ENCODE measurements around the gene ARHGAP24. TPM values are rescaled to one million over a fixed set of nuclear protein-coding genes. Genes with fewer than 3 reads are reported as not detected.
"Not testable (repeated sequence)": the region's sequence is repeated elsewhere in the genome, so short reads cannot be mapped to it uniquely, and the experiment has no call there.

Gene ARHGAP24
- total RNA-seq, 2 experiments from 2014 or later: not detected

GRCh38 chr4:86015412-86016350 is 540.7 kb downstream of the ARHGAP24 start:
- ChIA-PET POLR2A (no interaction called here), CTCF (no interaction called here)
- no peaks in the 10 kb centered on the region for H3K9me3 Mint-ChIP-seq (ENCODE audit: low read depth)
- no peaks in the 10 kb centered on the region for H3K4me1 Mint-ChIP-seq
- no peak for ATAC-seq
- intact Hi-C loops (cut with DNase I, micrococcal nuclease): no loop called here
- H3K4me3 Mint-ChIP-seq: no peak overlapping the region
- H3K27ac Mint-ChIP-seq: no peak overlapping the region
- no peaks in the 10 kb centered on the region for H3K27me3 Mint-ChIP-seq
- H3K36me3 Mint-ChIP-seq (ENCODE audit: low read depth): no peaks in the 10 kb centered on the region
- no peak for DNase-seq

GRCh38 chr4:86019362-86019761 is 544.4 kb downstream of the ARHGAP24 start:
- ChIA-PET CTCF (no interaction called here), POLR2A (no interaction called here)
- ATAC-seq: no peak
- Mint-ChIP-seq H3K9me3 (ENCODE audit: low read depth) (no peaks in the 10 kb centered on the region), H3K36me3 (ENCODE audit: low read depth) (no peaks in the 10 kb centered on the region), H3K4me1 (no peaks in the 10 kb centered on the region), H3K27me3 (no peaks in the 10 kb centered on the region), H3K27ac (no peak overlapping the region), H3K4me3 (no peak overlapping the region)
- no peak for DNase-seq
- intact Hi-C loops (cut with DNase I, micrococcal nuclease): no loop called here

GRCh38 chr4:86019906-86020305 is 545.0 kb downstream of the ARHGAP24 start:
- DNase-seq: no peak
- Mint-ChIP-seq H3K4me1 (no peaks in the 10 kb centered on the region), H3K27me3 (no peaks in the 10 kb centered on the region), H3K27ac (no peak overlapping the region), H3K9me3 (ENCODE audit: low read depth) (no peaks in the 10 kb centered on the region), H3K36me3 (ENCODE audit: low read depth) (no peaks in the 10 kb centered on the region), H3K4me3 (no peak overlapping the region)
- POLR2A ChIA-PET: no interaction called here
- CTCF ChIA-PET: no interaction called here
- intact Hi-C loops (cut with DNase I, micrococcal nuclease): no loop called here
- no peak for ATAC-seq

- POLR2A ChIA-PET; DNase-seq; H3K4me3 Mint-ChIP-seq; H3K27me3 Mint-ChIP-seq; ATAC-seq; H3K36me3 Mint-ChIP-seq (ENCODE audit: low read depth); intact Hi-C loops (cut with DNase I, micrococcal nuclease); H3K27ac Mint-ChIP-seq; CTCF ChIA-PET; H3K4me1 Mint-ChIP-seq; H3K9me3 Mint-ChIP-seq (ENCODE audit: low read depth): not testable (repeated sequence)
Measured at GRCh38 chr4:86021671-86022070, 546.7 kb downstream of the ARHGAP24 start.

- Mint-ChIP-seq H3K4me3 (no peak overlapping the region), H3K27me3 (no peaks in the 10 kb centered on the region)
- CTCF ChIA-PET: no interaction called here
Measured at GRCh38 chr4:86026720-86027119, 551.8 kb downstream of the ARHGAP24 start.

GRCh38 chr4:86031927-86032326 is 557.0 kb downstream of the ARHGAP24 start:
- H3K36me3 Mint-ChIP-seq (ENCODE audit: low read depth): no peaks in the 10 kb centered on the region
- no peaks in the 10 kb centered on the region for H3K4me1 Mint-ChIP-seq
- ATAC-seq (no peak), DNase-seq (no peak)
- H3K27me3 Mint-ChIP-seq: peaks cover 4% of the 10 kb centered on the region
- no peak overlapping the region for H3K27ac Mint-ChIP-seq
- intact Hi-C loops (cut with DNase I, micrococcal nuclease): no loop called here
- H3K9me3 Mint-ChIP-seq (ENCODE audit: low read depth): no peaks in the 10 kb centered on the region
- POLR2A ChIA-PET: no interaction called here
- CTCF ChIA-PET: no interaction called here
- H3K4me3 Mint-ChIP-seq: no peak overlapping the region

More at GRCh38 chr4:86026720-86027119, 551.8 kb downstream of the ARHGAP24 start:
- no peaks in the 10 kb centered on the region for H3K36me3 Mint-ChIP-seq (ENCODE audit: low read depth)
- POLR2A ChIA-PET: no interaction called here
- H3K27ac Mint-ChIP-seq: no peak overlapping the region
- no peaks in the 10 kb centered on the region for H3K9me3 Mint-ChIP-seq (ENCODE audit: low read depth)
- ATAC-seq (no peak), DNase-seq (no peak)
- intact Hi-C loops (cut with DNase I, micrococcal nuclease): no loop called here
- no peaks in the 10 kb centered on the region for H3K4me1 Mint-ChIP-seq

GRCh38 chr4:86032476-86033022 is 557.6 kb downstream of the ARHGAP24 start:
- Mint-ChIP-seq H3K4me1 (no peaks in the 10 kb centered on the region), H3K27me3 (peaks cover 4% of the 10 kb centered on the region), H3K4me3 (no peak overlapping the region), H3K9me3 (ENCODE audit: low read depth) (no peaks in the 10 kb centered on the region), H3K27ac (no peak overlapping the region), H3K36me3 (ENCODE audit: low read depth) (no peaks in the 10 kb centered on the region)
- no peak for DNase-seq
- CTCF ChIA-PET: no interaction called here
- POLR2A ChIA-PET: interaction anchor here (0.6 kb wide), 1 partner anchor 10 kb away, joined by 3 read pairs; no protein-coding TSS in a partner anchor
- intact Hi-C loops (cut with DNase I, micrococcal nuclease): no loop called here
- no peak for ATAC-seq

GRCh38 chr4:86033171-86033570 is 558.2 kb downstream of the ARHGAP24 start:
- DNase-seq (no peak), ATAC-seq (no peak)
- H3K27ac Mint-ChIP-seq: no peak overlapping the region
- H3K4me3 Mint-ChIP-seq: no peak overlapping the region
- no peaks in the 10 kb centered on the region for H3K36me3 Mint-ChIP-seq (ENCODE audit: low read depth)
- no peaks in the 10 kb centered on the region for H3K9me3 Mint-ChIP-seq (ENCODE audit: low read depth)
- peaks cover 4% of the 10 kb centered on the region for H3K27me3 Mint-ChIP-seq
- POLR2A ChIA-PET: interaction anchor here (0.6 kb wide), 1 partner anchor 9 kb away, joined by 3 read pairs; no protein-coding TSS in a partner anchor
- H3K4me1 Mint-ChIP-seq: no peaks in the 10 kb centered on the region
- intact Hi-C loops (cut with DNase I, micrococcal nuclease): no loop called here
- CTCF ChIA-PET: no interaction called here

GRCh38 chr4:86034616-86035015 is 559.7 kb downstream of the ARHGAP24 start:
- H3K9me3 Mint-ChIP-seq (ENCODE audit: low read depth): no peaks in the 10 kb centered on the region
- H3K27ac Mint-ChIP-seq: no peak overlapping the region
- no peak for ATAC-seq
- H3K27me3 Mint-ChIP-seq: peaks cover 4% of the 10 kb centered on the region
- no peak overlapping the region for H3K4me3 Mint-ChIP-seq
- intact Hi-C loops (cut with DNase I, micrococcal nuclease): no loop called here
- no peak for DNase-seq
- POLR2A ChIA-PET: no interaction called here
- no peaks in the 10 kb centered on the region for H3K36me3 Mint-ChIP-seq (ENCODE audit: low read depth)
- CTCF ChIA-PET: no interaction called here
- no peaks in the 10 kb centered on the region for H3K4me1 Mint-ChIP-seq

GRCh38 chr4:86035688-86036087 is 560.7 kb downstream of the ARHGAP24 start:
- Mint-ChIP-seq H3K27me3 (peaks cover 4% of the 10 kb centered on the region), H3K9me3 (ENCODE audit: low read depth) (no peaks in the 10 kb centered on the region), H3K4me1 (no peaks in the 10 kb centered on the region), H3K27ac (no peak overlapping the region), H3K36me3 (ENCODE audit: low read depth) (no peaks in the 10 kb centered on the region), H3K4me3 (no peak overlapping the region)
- ChIA-PET CTCF (no interaction called here), POLR2A (no interaction called here)
- intact Hi-C loops (cut with DNase I, micrococcal nuclease): no loop called here
- no peak for DNase-seq
- no peak for ATAC-seq

- no peaks in the 10 kb centered on the region for H3K9me3 Mint-ChIP-seq (ENCODE audit: low read depth)
- POLR2A ChIA-PET: no interaction called here
- peaks cover 4% of the 10 kb centered on the region for H3K27me3 Mint-ChIP-seq
- ATAC-seq (no peak), DNase-seq (no peak)
- no peaks in the 10 kb centered on the region for H3K36me3 Mint-ChIP-seq (ENCODE audit: low read depth)
- CTCF ChIA-PET: no interaction called here
- H3K4me1 Mint-ChIP-seq: no peaks in the 10 kb centered on the region
- intact Hi-C loops (cut with DNase I, micrococcal nuclease): no loop called here
- no peak overlapping the region for H3K27ac Mint-ChIP-seq
- no peak overlapping the region for H3K4me3 Mint-ChIP-seq
Measured at GRCh38 chr4:86036736-86037135, 561.8 kb downstream of the ARHGAP24 start.

GRCh38 chr4:86038037-86038436 is 563.1 kb downstream of the ARHGAP24 start:
- H3K27ac Mint-ChIP-seq: no peak overlapping the region
- POLR2A ChIA-PET: no interaction called here
- intact Hi-C loops (cut with DNase I, micrococcal nuclease): no loop called here

More at GRCh38 chr4:86038037-86038436, 563.1 kb downstream of the ARHGAP24 start:
- CTCF ChIA-PET: no interaction called here
- ATAC-seq: no peak
- Mint-ChIP-seq H3K9me3 (ENCODE audit: low read depth) (no peaks in the 10 kb centered on the region), H3K4me3 (no peak overlapping the region), H3K4me1 (no peaks in the 10 kb centered on the region), H3K36me3 (ENCODE audit: low read depth) (no peaks in the 10 kb centered on the region), H3K27me3 (peaks cover 4% of the 10 kb centered on the region)
- no peak for DNase-seq

All from activated CD4-positive, alpha-beta T cell treated with anti-CD3 and anti-CD28 coated beads for 36 hours (primary cell).